KOPT-K1 (cell line): ENCODE measurements around the gene HRCT1.
"Not testable (repeated sequence)": the region's sequence is repeated elsewhere in the genome, so short reads cannot be mapped to it uniquely, and the experiment has no call there.

Experiments used
- H3K27ac ChIP-seq: fragments of 200-600 bp; sonication (generic); 2 replicates; pipeline ENCODE4 v1.5.1; 2016; ENCODE audit warnings: antibody characterized with exemption, mild to moderate bottlenecking, low read depth, low read length; ENCODE audit not compliant: poor library complexity, severe bottlenecking
- H3K36me3 ChIP-seq: fragments of 200-600 bp; sonication (generic); 2 replicates; pipeline ENCODE4 v1.5.1; 2017; ENCODE audit warnings: antibody characterized with exemption, mild to moderate bottlenecking, low read length, moderate library complexity; ENCODE audit not compliant: insufficient read depth
- H3K9me3 ChIP-seq: fragments of 200-600 bp; sonication (generic); 2 replicates; pipeline ENCODE4 v1.5.1; 2017; ENCODE audit warnings: antibody characterized with exemption, low read length, mild to moderate bottlenecking; ENCODE audit not compliant: insufficient read depth, poor library complexity, severe bottlenecking

Gene HRCT1

GRCh38 chr9:35871545-35871944 lies 34.5 kb upstream of the HRCT1 start:
- Histone ChIP-seq H3K27ac (no peak overlapping the region), H3K36me3 (no peaks in the 10 kb centered on the region), H3K9me3 (peaks cover 9% of the 10 kb centered on the region)

DNA sequence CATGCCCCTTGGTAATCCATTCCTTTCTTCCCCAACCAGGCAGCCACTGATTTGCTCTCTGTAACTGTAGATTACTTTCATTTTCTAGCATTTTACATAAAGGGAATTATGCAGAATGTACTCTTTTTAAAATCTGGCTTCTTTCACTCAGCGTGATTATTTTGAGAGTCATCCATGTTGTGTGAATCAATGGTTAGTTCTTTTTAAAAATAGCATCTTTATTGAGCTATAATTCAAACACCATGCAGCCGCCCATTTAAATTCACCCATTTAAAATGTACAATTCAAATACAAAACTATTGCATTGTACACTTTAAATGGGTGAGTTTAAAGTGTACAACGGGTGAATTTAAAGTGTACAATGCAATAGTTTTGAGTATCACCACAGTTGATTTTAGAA lies 33.5 kb upstream of the HRCT1 start:
- no peak overlapping the region for H3K27ac ChIP-seq

DNA sequence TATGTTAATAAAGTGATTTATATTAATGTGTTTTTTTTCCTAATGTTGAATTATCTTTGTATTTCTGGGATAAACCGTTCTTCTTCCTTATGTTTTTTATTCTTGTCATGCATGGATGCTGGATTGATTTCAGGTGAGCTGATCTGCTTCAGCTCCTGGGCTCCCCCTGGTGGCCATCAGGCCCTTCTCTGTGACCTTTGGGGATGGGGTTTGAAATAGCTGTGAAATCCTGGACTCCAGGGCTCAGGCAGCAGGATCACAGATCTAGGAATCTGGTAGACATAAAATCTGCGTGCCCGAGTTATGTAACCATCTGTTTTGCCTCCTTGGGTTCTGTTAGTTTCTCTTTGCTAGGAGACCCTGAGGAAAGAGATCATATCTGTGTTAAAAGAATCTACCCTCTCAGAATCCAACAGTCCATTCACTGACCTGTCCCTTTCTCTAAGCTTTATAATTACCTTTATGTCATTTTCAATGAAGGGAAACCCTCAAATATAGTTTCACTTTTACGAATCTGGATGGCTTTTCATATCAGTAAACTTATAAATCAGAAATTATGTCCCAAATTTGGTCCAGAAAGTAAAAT lies 23.6 kb upstream of the HRCT1 start:
- Histone ChIP-seq H3K27ac (no peak overlapping the region), H3K9me3 (peaks cover 6% of the 10 kb centered on the region), H3K36me3 (no peaks in the 10 kb centered on the region)

More for the DNA sequence above, 33.5 kb upstream of the HRCT1 start:
- Histone ChIP-seq H3K36me3 (no peaks in the 10 kb centered on the region), H3K9me3 (peaks cover 19% of the 10 kb centered on the region)

DNA sequence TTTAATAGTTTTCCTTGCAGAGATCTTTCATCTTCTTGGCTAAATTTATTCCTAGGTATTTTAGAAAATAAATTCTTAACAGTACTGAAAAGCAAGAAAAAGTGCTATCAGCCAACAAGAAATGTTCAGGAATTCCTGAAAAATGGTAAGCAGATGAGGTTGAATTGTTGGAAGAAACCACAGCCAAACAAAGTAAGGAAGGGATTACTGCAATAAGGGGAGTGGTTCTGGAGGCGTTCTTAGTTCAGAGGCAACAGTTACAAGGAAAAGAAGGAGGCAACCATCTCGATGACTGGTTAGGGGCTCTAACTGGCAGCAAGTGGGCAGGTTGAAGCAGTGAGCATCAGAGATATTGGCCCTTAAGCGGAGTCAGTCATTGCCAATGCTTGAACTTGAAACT lies 23.0 kb upstream of the HRCT1 start:
- Histone ChIP-seq H3K9me3 (no peaks in the 10 kb centered on the region), H3K27ac (no peak overlapping the region)

DNA sequence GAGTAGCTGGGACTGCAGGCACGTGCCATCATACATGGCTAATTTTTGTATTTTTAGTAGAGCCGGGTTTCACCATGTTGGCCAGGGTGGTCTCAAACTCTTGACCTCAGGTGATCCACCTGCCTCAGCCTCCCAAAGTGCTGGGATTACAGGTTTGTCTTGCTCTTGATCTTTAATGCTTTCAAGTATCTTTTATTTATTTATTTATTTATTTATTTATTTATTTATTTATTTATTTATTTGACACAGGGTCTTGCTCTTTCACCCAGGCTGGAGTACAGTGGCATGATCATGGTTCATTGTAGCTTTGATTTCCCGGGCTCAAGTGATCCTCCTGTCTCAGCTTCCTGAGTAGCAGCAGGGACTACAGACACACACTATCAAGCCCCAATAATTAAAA lies 21.1 kb upstream of the HRCT1 start:
- H3K36me3 ChIP-seq, H3K9me3 ChIP-seq, H3K27ac ChIP-seq: not testable (repeated sequence)

More for the DNA sequence above, 23.0 kb upstream of the HRCT1 start:
- H3K36me3 ChIP-seq = no peaks in the 10 kb centered on the region

GRCh38 chr9:35891646-35892045 lies 14.4 kb upstream of the HRCT1 start:
- Histone ChIP-seq H3K27ac (no peak overlapping the region), H3K9me3 (no peaks in the 10 kb centered on the region), H3K36me3 (no peaks in the 10 kb centered on the region)

- no peaks in the 10 kb centered on the region for H3K9me3 ChIP-seq
- no peak overlapping the region for H3K27ac ChIP-seq
- H3K36me3 ChIP-seq = no peaks in the 10 kb centered on the region
Measured at GRCh38 chr9:35892051-35892450, 14.0 kb upstream of the HRCT1 start.

- Histone ChIP-seq H3K9me3 (no peaks in the 10 kb centered on the region), H3K36me3 (no peaks in the 10 kb centered on the region)
Measured at GRCh38 chr9:35896570-35896969, 9.4 kb upstream of the HRCT1 start.

GRCh38 chr9:35897376-35898099 lies 8.5 kb upstream of the HRCT1 start:
- H3K27ac ChIP-seq, H3K9me3 ChIP-seq, H3K36me3 ChIP-seq: not testable (repeated sequence)

More at GRCh38 chr9:35896570-35896969, 9.4 kb upstream of the HRCT1 start:
- H3K27ac ChIP-seq = no peak overlapping the region

DNA sequence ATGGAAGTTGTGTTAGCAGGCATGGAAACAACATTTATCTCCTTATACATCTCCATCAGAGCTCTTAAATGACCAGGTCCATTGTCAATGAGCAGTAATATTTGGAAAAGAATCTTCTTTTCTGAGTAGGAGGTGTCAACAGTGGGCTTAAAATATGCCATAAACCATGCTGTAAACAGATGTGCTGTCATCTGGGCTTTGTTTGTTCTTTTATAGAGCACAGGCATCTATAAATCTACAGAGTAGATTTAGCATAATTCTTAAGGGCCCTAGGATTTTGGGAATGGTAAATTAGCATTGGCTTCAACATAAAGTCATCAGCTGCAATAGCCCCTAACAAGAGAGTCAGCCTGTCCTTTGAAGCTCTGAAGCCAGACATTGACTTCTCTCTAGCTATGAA lies 7.7 kb upstream of the HRCT1 start:
- Histone ChIP-seq H3K27ac (no peak overlapping the region), H3K36me3 (no peaks in the 10 kb centered on the region), H3K9me3 (no peaks in the 10 kb centered on the region)

GRCh38 chr9:35899021-35899420 lies 7.0 kb upstream of the HRCT1 start:
- Histone ChIP-seq H3K36me3 (no peaks in the 10 kb centered on the region), H3K9me3 (no peaks in the 10 kb centered on the region), H3K27ac (no peak overlapping the region)

GRCh38 chr9:35903049-35903448 lies 3.0 kb upstream of the HRCT1 start:
- Histone ChIP-seq H3K36me3 (no peaks in the 10 kb centered on the region), H3K27ac (no peak overlapping the region), H3K9me3 (no peaks in the 10 kb centered on the region)

DNA sequence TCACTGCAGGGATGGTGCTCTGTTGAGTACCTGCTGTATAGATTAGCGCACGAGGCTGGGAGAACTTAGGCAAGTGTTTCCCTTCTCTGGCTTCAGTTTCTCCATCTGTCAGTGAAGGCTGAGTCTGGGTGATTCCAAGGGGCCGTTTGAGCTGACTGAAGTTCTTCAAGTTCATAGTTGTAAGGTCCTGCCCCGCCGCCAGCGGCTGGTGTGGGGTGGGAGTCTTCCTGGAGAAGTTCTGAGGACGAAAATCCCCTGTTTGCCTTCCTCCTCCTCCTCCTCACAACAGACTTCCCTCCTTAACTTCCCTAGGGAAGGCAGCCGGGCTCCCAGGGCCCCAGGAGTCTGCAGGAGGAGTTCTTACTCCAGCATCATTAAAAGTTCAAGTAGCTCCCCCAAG lies 1.7 kb upstream of the HRCT1 start:
- Histone ChIP-seq H3K9me3 (no peaks in the 10 kb centered on the region), H3K27ac (no peak overlapping the region), H3K36me3 (no peaks in the 10 kb centered on the region)

GRCh38 chr9:35905051-35905781 lies 786 bp upstream of the HRCT1 start:
- Histone ChIP-seq H3K9me3 (no peaks in the 10 kb centered on the region), H3K27ac (no peak overlapping the region), H3K36me3 (no peaks in the 10 kb centered on the region)

GRCh38 chr9:35906923-35907699 lies 1.1 kb downstream of the HRCT1 start:
- no peaks in the 10 kb centered on the region for H3K36me3 ChIP-seq
- no peak overlapping the region for H3K27ac ChIP-seq
- H3K9me3 ChIP-seq = no peaks in the 10 kb centered on the region
